GM21423 (cell line): Measurements from ENCODE around the gene DSP.

Experiments used
- ATAC-seq: cut with Tn5 transposase; IDR thresholded peaks from one replicate; pipeline ENCODE4 v1.9.1; 2021; ENCODE audit warnings: mild to moderate bottlenecking, moderate library complexity; ENCODE audit not compliant: unreplicated experiment

DSP gene

DNA sequence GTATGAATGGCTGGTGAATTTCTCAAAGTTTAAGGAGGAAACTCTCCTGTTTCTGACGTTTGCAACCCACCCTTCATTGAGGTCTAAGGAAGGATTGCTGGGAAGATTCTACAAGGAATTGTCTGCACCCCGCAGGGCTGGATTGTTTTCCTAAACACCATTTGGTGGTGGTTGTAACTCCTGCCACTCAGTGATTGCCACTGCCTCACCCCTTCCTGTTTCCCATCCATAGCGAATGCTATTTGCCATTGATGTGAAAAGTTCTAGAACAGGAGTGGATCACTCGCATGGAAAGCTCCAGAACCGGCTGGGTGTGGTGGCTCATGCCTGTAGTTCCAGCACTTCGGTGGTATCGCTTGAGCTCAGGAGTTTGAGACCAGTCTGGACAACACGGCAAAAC, 8.7 kb upstream of the DSP start:
- ATAC-seq: no peak

DNA sequence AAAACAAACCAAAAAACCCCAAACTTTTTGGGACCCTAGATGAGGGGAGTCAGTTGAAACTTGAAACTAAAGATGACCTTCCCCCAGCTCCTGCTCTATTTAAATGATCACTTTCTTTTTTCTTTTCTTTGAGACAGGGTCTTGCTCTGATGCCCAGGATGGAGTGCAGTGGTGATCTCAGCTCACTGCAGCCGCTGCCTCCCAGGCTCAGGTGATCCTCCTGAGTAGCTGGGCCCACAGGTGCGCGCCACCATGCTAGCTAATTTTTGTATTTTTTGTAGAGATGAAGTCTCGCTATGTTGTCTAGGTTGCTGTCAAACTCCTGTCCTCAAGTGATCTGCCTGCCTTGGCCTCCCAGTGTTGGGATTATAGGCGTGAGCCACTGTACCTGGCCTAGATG, 7.3 kb upstream of the DSP start:
- no peak for ATAC-seq

DNA sequence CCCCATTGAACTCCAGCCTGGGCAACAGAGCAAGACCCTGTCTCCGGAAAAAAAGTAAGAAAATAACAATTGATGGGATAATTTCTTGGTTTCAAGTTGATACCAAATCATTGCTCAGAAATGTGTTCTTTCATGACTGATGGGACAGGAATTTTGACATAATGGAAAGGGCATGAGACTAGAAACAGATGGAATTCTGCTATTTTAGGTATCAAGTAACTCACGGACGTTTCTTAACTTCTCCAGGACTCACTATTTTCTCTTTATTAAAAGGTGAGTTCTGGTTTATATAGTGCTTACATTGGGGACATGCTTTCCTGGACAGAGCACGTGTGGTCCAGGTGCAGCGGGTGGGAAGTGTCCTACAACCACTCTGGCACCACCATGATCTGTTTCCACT, 6.0 kb upstream of the DSP start:
- no peak for ATAC-seq

DNA sequence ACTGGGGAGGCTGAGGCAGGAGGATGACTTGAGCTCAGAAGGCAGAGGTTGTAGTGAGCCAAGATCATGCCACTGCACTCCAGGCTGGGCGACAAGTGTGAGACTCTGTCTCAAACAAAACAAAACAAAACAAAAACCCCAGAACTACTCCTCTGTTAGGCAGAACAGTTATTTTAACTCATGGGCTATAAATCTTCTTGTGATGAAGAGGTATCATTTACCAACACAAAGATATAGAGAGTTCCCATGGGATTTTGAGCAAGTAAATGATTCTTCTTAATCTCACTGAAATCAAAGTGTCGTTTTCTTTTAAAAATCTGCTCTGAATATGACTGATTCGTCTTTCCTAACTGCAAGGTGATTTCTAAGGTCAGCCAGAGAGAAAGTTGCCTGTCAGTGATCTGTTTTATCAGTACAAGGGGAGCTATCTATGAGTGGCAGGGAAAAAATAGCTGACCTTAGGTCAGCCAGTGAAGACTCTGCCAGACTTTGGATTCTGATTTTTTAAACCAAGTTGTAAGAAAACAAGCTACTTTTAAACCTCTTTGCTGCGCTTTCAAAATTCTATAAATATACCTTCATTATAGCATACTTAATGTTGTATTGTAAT, 3.8 kb upstream of the DSP start:
- ATAC-seq: no peak

DNA sequence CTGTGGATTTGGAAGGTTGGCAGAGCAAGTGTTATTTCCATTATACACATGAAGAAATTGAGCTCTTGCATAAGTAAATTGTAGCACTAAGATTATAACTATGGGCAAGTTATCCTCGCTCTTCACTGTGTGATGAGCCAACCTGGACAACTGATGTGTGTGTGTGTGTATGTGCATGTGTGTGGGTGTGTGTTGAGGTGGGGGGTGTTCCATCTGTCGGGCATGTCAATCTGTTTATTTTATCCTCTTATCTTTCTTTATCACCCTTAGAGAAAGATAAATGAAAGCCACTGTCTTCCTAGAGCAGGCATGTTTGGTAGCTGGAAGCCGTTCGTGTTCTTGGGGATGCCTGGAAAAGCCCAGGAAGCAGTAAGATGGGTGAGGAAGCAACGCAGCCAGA, 3.0 kb upstream of the DSP start:
- ATAC-seq: no peak

DNA sequence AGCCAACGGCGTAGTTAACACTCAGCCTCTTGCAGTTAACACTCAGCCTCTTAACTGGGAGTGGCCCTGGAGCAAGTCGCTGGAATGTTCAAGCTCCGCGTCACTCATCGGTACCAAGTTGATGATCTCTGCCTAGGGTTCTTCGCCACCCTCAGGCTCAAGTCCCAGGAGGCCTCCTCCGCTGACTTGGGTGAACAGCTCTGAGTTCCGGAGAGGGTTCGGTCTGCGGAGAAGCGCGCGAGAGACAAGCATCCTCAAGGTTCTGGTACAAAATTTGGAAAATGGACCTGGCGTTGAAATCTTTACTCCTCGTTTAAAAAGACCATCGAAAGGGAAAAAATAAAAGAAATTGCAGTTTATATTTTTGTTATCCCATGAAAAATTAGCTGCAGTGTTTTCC, 876 bp upstream of the DSP start:
- ATAC-seq: no peak

DNA sequence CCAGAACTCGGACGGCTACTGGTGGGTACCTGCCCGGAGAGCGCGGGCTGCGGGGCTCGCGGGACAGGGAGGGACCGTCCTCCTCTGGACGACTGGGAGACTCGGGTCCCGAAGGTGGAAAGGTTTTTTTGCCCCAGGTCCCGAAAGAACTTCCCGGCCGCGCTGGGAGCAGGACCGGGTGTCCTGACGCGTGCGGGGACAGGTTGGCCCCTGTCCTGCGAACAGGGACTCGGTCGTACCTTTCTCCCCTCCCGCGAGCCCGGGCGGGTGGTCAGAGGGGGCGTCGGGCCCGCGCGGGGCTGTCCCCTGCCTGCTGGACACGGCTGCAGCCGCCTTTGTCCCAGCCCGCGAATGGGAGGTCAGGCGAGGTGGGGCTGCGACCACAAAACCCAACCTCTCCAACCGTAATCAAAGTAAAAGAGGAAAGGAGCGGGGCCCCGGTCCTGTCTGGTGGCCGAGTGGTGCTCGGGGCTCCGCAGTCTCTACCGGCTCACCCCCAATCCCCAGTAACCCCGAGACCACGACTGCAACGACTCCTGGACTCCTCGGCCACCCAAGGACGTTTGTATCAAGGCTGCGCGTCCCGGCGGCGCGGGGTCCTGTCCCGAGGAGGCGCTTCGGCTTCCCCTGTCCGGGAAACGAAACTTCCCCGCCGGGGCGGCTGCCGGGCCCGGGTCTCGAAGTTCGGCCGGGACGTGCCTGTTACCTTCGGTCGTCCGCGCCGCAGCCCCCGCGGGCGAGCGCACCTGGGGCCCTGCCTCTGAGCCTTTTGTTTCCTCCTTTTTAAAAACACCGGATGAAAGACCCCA, 798 bp downstream of the DSP start:
- ATAC-seq: no peak

DNA sequence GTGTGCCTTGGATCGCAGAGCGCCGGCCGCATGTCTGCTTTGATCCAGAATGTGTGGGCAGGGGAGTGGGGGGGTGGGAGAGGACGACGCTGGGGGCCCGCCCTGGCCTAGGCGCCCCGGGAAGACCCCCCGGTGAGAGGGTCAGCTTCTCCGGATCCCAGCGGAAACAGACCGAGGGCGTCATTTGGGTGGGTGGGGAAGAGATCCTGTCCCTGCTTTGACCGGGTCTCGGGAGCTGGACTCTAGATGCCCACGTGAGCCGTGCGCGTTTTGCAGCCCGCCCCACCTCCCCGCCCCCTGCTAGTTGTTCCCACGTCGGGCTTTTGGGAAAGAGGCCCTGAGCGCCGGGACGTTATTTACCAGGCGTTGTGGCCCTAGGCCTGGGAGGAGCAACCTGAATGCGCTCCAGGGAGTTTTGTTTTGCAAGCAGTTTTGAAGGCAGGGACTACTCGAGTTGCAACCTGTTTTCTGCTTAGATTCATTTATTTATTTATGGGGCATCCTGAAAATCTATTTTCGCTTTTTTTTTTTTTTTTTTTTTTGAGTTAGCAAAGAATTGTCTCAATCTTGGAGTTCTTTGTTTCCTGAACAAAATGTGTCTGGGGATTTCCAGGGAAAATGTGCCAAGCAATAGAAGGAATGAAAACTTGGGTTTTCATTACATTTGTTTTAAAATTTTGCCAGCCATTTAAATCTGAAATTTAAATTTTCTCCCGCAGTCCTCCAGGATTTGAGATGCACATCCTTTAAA, 1.6 kb downstream of the DSP start:
- no peak for ATAC-seq

DNA sequence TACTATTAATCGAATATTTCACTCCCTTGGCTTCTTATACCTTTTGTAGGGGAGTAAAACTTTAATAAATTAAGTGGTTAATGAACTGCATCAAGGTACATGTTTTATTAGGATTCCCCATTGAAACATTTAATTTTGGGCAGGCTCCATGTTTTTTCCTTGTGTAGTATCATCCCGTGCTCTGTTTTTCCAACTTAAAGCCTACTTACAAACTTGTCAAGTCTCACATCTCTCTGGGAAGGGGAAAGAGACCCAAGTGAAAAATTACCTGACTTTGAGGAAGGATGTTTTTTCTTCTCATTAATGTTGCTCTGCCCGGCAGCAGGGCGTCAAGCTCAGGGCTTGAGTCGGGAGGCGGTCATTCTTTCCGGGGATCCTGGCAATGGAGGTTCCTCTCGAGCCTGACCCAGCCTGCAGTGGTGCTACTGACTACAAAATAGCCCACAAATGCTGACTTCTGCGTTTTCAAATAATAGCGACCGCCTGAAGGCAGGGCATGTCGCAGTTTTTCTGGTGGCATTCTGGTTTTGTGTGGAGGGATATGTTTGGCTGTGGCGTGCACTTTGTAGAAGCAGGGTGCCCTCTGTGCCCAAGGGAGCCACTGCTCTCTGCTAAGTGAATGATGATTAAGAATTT, 2.4 kb downstream of the DSP start:
- ATAC-seq: no peak

DNA sequence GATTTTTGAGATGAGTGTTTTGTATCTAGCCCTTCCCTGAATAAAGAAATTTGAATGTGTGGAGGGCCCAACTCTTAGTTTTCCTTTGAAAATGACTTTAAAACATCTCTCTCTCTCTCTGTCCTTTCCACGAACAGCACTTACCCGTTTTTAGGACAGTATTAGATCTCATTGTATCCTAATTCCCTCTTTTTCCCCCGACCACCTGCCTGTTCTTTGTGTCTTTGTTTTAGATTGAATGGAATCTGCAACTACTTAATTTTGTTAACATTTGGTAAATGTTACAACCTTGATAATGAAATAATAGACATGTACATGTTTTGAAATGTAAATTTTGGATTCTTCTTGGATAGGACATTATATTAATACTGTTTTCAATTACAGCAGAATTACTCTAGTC, 3.1 kb downstream of the DSP start:
- no peak for ATAC-seq

DNA sequence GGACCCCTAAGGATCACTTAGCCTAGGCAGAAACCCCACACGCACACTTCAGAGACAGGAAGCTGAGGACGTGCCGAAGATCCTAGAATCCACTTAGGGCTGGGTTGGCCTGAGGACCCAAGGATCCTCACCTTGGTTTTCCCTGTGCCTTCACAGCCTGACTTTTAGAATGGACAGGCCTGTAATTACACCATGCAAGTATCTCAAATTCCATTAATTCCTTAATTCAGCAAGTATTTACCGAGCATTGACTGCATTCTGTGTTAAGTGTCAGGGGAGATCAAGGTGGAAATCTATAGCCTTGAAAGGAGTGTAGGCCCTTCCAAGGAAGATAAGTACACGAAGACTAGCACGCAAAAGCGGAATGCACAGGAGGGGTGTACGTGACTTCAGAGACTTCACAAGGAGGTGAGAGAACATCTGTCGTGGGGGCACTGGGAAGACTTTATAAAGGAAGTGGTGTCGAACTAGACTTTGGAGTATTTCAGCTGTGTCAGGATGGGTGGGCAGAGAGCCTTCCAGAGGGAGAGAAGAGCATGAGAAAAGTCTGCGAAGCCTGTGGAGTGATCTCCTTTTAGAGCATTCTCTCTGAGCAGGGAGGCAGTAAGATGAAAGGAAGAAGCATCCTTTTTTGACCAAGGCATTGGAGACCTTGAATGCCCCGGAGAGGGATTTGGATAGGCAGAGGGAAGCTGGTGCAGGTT, 4.0 kb downstream of the DSP start:
- no peak for ATAC-seq

DNA sequence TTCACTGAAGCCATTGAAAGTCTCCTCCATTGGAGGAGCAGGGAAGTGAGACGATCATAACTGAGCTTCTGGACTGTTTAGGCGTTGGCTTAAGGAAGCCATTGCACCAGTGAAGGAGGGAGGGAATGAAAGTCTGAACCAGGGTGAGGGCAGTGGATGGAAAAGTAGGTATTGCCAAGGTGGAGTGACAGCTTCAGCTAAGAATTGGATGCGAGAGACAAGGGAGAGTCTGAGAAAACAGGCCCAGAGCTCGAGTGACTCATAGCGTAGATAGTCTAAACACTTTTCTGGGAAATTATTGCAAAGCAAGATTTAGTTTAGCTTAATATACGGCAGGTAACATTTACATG, 4.5 kb downstream of the DSP start:
- no peak for ATAC-seq

DNA sequence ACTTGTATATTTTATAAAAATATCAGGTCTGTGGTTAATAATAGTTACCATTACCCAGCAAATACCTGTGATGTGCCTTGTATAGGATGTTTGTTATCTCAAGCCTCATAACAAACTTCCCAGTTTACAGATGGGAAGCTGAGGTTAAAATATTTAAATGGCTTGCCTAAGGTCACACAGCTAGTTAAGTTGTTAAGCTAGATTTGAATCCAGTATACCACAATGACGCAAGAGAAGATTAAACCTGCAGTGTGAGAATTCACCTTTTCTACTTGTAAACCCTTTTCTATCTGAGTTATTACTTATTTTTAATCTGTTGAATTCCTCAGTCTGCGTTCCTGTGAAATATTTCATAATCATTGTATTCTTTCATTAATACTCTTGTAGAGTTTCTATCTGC, 4.9 kb downstream of the DSP start:
- ATAC-seq: no peak

DNA sequence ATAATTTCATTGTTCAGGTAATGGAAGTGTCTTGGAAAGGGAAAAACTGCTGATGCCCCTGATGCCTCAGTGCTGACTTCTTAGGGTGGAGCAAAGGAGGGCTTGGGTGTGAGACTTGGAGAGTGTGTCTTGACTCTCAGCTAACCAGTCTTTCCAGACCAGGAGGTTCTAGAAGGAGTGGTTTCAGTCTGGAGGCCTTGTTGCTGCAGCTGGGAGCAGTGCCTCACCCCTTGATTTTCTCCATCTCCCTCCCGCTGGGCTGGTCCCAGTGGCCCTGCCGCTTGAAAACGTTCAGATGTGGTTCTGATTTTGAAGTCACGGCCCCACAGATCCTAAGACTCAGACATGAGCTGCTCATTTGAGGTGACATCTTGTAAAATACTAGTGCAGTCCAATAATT, 5.4 kb downstream of the DSP start:
- ATAC-seq: no peak

DNA sequence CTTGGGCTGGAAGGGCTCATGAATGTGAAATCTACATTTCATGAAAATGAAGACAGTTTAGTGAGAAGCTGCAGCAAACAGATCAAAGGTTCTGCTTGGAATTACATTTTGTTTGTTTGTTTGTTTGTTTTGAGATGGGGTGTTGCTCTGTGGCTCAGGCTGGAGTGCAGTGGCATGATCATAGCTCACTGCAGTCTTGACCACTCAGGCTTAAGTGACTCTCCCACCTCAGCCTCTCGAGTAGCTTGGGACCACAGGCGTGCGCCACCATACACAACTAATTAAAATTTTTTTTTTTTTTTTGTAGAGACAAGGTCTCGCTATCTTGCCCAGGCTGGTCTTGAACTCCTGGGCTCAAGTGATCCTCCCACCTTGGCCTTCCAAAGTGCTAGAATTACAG, 5.8 kb downstream of the DSP start:
- no peak for ATAC-seq

DNA sequence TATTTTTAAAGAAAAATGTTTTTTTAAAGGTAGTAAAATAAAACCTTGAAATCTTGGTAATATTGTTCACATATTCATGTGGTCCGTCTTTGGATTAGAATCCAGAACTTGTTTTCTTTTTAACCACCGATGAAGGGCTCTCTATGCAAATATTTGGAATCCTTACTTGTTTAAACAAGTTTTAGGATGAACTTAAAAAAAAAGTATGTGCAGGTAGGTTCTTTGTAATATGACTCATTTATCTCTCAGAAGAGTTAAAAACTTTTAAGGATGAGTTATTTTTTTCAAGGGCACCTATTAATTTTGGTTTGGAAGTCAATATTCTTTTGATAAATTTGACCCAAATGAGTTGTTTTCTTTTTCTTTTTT, 8.9 kb downstream of the DSP start:
- no peak for ATAC-seq

DNA sequence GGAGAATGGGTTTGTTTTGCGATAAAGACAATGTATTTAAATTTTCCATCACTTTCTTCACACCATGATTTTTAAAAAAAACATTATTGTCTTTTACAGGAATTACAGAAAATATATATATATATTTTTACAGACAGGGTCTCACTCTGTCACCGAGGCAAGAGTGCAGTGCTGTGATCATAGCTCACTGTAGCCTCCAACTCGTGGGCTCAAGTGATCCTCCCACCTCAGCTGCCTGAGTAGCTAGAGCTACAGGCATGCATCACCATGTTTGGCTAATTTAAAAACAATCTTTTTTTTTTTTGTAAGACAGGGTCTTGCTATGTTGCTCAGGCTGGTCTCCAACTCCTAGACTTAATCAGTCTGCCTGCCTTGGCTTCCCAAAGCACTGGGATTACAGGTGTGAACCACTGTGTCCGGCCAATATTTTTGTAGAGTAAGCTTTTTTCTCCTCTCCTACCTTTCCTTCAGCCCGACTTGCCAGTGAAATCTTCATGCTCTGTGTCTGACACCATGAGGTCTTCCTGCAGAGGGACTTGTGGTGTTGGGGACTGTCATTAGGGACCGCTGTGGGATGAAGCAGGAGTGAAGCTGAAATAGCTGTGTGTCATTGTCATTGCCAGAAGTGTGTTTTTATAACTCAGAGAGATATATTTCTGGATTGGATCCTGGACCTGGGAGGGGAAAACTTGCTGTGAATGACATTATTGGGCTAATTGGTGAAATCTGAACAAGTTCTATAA, 13.2 kb downstream of the DSP start:
- no peak for ATAC-seq

DNA sequence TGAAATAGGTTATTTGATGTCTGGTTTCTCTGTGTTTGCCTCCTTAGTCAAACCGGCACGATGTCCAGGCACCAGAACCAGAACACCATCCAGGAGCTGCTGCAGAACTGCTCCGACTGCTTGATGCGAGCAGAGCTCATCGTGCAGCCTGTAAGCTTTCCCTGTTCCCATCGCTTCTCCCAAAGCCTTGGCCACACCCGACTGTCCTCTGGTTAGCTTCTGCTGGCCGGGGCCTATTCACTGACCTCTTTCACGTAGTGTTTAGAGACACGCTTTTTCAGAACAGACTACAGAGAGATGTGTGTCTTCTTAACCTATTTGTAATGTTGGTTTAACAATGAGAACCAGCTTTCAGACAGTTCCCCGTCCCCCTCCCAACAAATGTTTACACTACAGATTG, 14.2 kb downstream of the DSP start:
- no peak for ATAC-seq

DNA sequence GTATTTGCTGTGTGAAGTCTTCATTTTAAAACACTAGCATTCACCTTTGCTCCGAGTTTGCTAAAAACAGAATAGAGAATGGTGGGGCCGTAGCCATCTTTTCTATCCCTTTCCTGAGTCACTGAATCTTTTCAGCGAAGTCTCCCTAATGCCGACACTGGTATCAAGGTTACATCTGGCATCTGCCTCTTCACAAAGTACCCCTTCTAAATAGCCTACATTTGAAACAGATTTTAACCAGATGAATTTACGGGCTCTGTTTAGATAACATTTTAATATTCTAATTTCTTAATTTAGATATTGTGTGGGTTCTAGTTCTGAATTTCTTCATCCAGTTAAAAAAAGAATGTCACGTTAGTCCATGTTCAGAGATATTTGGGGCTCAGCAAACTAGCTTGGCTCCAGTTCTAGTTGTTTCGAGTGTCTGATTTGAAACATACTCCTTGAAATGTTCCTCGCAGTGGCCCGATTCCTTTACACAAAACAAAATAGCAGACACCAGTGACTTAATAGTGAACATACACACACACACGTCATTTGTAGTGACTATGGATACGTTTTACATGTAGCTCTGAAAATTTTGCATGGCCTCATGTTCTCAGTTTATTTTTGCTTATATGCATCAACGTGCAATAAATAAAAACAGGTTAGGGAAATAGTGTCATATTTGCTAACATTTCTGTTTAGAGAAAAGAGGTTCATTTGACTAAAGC, 15.1 kb downstream of the DSP start:
- ATAC-seq: no peak

DNA sequence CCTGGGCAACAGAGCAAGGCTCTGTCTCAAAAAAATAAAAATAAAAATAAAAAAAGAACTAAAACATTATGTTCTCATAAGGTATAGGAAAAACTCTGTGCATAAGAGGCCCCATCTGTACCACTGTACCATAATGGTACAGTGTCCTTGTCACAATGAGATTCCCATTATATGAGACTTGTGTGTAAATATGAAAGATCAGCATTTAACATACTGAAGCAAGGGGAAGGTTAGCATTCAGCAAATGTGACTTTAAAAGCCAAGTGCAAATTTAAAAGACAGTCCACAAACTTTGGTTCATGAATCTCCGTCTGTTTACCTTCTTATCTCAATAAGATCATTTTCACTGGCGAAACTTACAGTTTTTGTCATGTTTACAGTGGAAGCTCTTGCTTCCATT, 16.2 kb downstream of the DSP start:
- ATAC-seq: no peak
